NOMO-1 treated with dmso at 0.1 percent for 144 hours (cell line): ENCODE data around the gene ZBTB8B.

Experiments
- DNase-seq: peaks from one replicate; lab custom pipeline; 2025; ENCODE audit not compliant: unreplicated experiment; lab: John Stamatoyannopoulos, UW

Gene ZBTB8B

DNA sequence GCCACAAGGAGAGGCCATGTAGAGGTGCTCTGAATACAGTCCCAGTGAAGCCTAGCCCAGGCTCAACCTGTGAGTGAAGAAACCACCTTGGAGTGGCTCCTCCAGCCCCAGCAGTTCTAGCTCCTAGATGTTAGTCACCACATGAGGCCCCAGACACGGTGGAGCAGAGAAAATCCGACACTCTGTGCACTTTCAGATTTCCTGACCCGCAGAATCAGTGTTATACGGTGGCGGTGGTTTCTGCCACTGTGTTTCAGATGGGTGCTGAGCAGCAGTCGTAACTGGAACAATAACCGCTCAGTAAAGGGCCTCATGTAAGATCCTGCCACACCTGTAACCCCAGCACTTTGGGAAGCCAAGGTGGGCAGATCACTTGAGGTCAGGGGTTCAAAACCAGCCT lies 38.3 kb downstream of the ZBTB8B start:
- DNase-seq: no peak

DNA sequence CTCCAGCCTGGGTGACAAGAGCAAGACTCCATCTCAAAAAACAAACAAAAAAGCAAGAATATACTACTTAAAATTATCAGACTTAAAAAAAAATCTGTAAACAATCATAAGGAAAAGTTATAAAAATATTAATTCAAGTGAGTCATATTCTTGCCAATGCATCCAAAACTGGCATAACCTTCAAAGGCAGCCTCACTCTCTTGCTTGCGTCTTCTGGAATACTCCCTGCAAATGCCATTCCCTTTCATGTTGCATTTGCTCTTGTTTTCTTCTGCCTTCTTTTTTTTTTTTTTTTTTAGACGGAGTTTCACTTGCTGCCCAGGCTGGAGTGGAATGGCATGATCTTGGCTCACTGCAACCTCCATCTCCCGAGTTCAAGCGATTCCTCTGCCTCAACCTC lies 42.1 kb downstream of the ZBTB8B start:
- DNase-seq: no peak

DNA sequence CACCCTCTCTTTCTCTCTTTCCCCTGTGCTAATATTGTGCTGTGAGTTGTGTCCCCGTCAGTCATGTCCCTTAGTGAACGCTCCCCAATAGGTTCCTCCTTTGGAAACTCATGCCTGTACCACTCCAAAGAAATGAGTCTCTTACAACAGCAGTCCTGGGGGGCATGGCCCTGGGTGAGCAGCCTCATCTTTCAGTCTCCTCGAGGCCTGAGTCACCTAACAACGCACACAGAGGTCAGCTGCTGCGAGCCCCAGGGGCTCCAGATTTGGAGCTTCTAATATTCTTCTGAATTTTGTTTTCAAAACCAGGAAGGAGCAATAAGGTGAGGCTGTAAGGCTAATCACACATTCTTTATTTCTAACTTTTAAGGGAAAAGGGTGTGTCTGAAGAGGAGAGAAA lies 43.9 kb downstream of the ZBTB8B start:
- DNase-seq: no peak

DNA sequence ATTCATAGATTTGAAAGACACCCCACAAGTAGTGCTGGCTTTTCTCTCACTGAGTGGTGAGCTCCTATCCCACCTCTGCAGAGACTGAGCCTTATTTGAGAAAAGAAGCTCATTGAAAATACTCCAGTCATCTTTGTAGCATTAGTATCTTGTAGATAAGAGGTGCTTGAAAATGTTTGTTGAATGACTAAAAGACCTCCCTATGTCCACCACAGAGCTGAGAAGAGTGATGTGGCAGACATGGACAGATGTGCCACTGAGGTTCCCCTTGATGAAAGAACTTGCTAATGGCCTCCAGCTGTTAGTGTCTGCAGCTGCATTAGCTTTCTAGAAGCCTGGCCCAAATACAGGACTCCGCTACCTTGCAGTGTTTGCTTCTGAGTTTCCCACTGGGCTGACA lies 45.1 kb downstream of the ZBTB8B start:
- no peak for DNase-seq
